ENCODE results near the gene RFX3.

The RFX3 gene

GRCh38 chr9:3478549-3478953, 47.2 kb downstream of the RFX3 start:
- H3K4me1 ChIP-seq: peaks cover 8% of the 10 kb centered on the region
- H3K4me3 ChIP-seq (ENCODE audit: low read depth, low read length): no peak overlapping the region
- no peaks in the 10 kb centered on the region; the same call in 1 of the 2 replicates for H3K36me3 ChIP-seq
- no peaks in the 10 kb centered on the region for H3K27me3 ChIP-seq
- peak; percentile 18 for DNase-seq
- H3K9me3 ChIP-seq: no peaks in the 10 kb centered on the region
- TF ChIP-seq CTCF (IDR thresholded peaks at IDR 0.05; ENCODE audit: low read depth, low read length): no peak

GRCh38 chr9:3477236-3477834, 48.5 kb downstream of the RFX3 start:
- Histone ChIP-seq H3K4me1 (peaks cover 20% of the 10 kb centered on the region), H3K27me3 (no peaks in the 10 kb centered on the region), H3K36me3 (no peaks in the 10 kb centered on the region), H3K9me3 (no peaks in the 10 kb centered on the region), H3K4me3 (ENCODE audit: low read depth, low read length) (no peak overlapping the region)
- DNase-seq: no peak
- no peak for TF ChIP-seq CTCF (IDR thresholded peaks at IDR 0.05; ENCODE audit: low read depth, low read length)

DNA sequence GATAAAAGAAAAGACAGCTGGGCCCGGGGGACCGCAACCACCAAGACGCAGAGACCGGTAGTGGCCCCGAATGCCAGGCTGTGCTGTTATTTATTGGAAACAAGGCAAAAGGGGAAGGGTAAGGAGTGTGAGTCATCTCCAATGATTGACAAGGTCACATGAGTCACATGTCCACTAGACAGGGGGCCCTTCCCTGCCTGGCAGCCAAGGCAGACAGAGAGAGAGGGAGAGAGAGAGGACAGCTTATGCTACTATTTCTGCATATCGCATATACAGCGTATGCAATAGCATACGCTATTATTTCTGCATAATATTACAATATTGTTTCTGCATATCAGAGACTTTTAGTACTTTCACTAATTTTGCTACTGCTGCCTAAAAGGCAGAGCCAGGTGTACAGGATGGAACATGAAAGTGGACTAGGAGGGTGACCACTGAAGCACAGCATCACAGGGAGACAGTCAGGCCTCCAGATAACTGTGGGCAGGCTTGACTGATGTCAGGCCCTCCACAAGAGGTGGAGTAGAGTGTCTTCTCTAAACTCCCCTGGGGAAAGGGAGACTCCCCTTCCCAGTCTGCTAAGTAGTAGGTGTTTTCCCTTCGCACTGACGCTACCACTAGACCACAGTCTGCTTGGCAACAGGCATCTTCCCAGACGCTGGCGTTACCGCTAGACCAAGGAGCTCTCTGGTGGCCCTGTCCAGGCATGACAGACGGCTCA, 50.3 kb downstream of the RFX3 start:
- DNase-seq: peak; percentile 22
- Histone ChIP-seq H3K4me3 (ENCODE audit: low read depth, low read length) (no peak overlapping the region), H3K36me3 (no peaks in the 10 kb centered on the region), H3K4me1 (peaks cover 30% of the 10 kb centered on the region), H3K27me3 (no peaks in the 10 kb centered on the region), H3K9me3 (no peaks in the 10 kb centered on the region)
- TF ChIP-seq CTCF (IDR thresholded peaks at IDR 0.05; ENCODE audit: low read depth, low read length): no peak

DNA sequence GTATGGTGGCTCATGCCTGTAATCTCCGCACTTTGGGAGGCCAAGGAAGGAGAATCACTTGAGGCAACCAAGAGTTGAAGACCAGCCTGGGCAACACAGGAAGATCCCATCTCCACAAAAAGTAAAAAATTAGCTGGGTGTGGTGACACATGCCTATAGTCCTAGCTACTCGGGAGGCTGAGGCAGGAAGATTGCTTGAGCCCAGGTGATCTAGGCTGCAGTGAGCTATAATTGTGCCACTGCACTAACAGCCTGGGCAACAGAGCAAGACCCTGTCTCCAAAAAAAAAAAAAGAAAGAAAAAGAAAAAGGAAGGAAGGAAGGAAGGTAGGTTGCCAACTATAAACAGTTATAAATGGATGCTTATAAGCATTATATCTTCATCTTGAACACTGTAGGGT, 51.0 kb downstream of the RFX3 start:
- DNase-seq: no peak
- H3K4me1 ChIP-seq: peaks cover 30% of the 10 kb centered on the region
- no peak for TF ChIP-seq CTCF (IDR thresholded peaks at IDR 0.05; ENCODE audit: low read depth, low read length)
- no peaks in the 10 kb centered on the region for H3K9me3 ChIP-seq
- H3K27me3 ChIP-seq: no peaks in the 10 kb centered on the region
- no peak overlapping the region for H3K4me3 ChIP-seq (ENCODE audit: low read depth, low read length)
- no peaks in the 10 kb centered on the region for H3K36me3 ChIP-seq

DNA sequence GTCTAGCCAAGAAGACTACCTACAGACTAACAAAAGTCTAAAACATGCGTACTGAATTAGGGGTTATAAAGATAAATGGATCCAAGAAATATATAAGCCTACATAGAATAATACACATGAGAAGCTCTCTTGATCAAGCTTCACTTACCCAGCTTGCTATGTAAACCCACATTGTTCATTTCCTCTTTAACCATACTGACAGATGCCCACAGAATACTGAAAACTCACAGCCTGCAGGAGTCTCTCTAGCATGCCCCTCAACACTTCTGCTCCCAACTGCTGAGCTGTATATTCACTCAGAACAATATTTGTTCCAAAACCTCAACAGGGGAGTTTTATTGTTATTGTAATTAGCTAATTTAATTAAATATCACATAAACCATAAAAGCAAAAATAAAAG, 52.4 kb downstream of the RFX3 start:
- Histone ChIP-seq H3K4me1 (peaks cover 26% of the 10 kb centered on the region), H3K27me3 (no peaks in the 10 kb centered on the region), H3K9me3 (no peaks in the 10 kb centered on the region), H3K4me3 (ENCODE audit: low read depth, low read length) (no peak overlapping the region), H3K36me3 (no peaks in the 10 kb centered on the region)
- TF ChIP-seq CTCF (IDR thresholded peaks at IDR 0.05; ENCODE audit: low read depth, low read length): no peak; the same call in 1 of the 2 replicates
- no peak for DNase-seq

- peak; percentile 15 for DNase-seq
- Histone ChIP-seq H3K9me3 (no peaks in the 10 kb centered on the region), H3K4me3 (ENCODE audit: low read depth, low read length) (no peak overlapping the region), H3K36me3 (no peaks in the 10 kb centered on the region), H3K27me3 (no peaks in the 10 kb centered on the region), H3K4me1 (peaks cover 29% of the 10 kb centered on the region)
- no peak for TF ChIP-seq CTCF (IDR thresholded peaks at IDR 0.05; ENCODE audit: low read depth, low read length)
Measured at GRCh38 chr9:3471883-3472282, 53.9 kb downstream of the RFX3 start.

Measured in BE2C (cell line).